IMR-90 (cell line): ENCODE data around the gene SPAM1. TPM values are rescaled to one million over a fixed set of nuclear protein-coding genes. Genes with fewer than 3 reads are reported as not detected.

Experiments
- ATAC-seq: fragments of 200-7000 bp; cut with Tn5 transposase; 2 replicates; pipeline ENCODE4 v1.9.1; 2020; ENCODE audit warnings: low read depth, mild to moderate bottlenecking, moderate library complexity
- BruUV-seq: library from RNA; stranded (reverse); fragments of 400-500 nt; replicated peaks from 2 replicates; lab custom pipeline; 2021; lab: Mats Ljungman, UMichigan
- CTCF ChIA-PET: fragments of 300-600 bp; formaldehyde crosslinking; extraction: SDS; loops from one replicate; lab custom pipeline; 2021; ENCODE audit warnings: antibody characterized with exemption; lab: Yijun Ruan, JAX
- POLR2A ChIA-PET: fragments of 300-600 bp; sonication (Branson Sonifier 250); formaldehyde crosslinking; loops from one replicate; lab custom pipeline; 2022; ENCODE audit warnings: antibody characterized with exemption; ENCODE audit not compliant: unreplicated experiment; lab: Charles Lee
- DNase-seq: peaks from one replicate; pipeline ENCODE4 v3.0.0; 2013
- H2AFZ ChIP-seq: replicated peaks from 2 replicates; pipeline ENCODE3; 2013; ENCODE audit warnings: low read length, mild to moderate bottlenecking; ENCODE audit not compliant: poor library complexity
- H2AK5ac ChIP-seq: 2 replicates; pipeline ENCODE4 v1.6.1; 2013; ENCODE audit warnings: low read depth, low read length, inconsistent platforms
- H2AK9ac ChIP-seq: replicated peaks from 2 replicates; pipeline ENCODE3; 2013; ENCODE audit warnings: mild to moderate bottlenecking, low read depth, low read length, moderate library complexity; ENCODE audit not compliant: poor library complexity
- H2BK120ac ChIP-seq: 2 replicates; pipeline ENCODE4 v1.6.1; 2013; ENCODE audit warnings: low read depth, low read length, inconsistent platforms
- H2BK15ac ChIP-seq: 3 replicates; pipeline ENCODE4 v1.6.1; 2013; ENCODE audit warnings: low read depth, low read length, inconsistent platforms
- H2BK20ac ChIP-seq: 2 replicates; pipeline ENCODE4 v1.6.1; 2013; ENCODE audit warnings: low read depth, mild to moderate bottlenecking, inconsistent platforms, low read length, moderate library complexity
- H2BK5ac ChIP-seq: 2 replicates; pipeline ENCODE4 v1.6.1; 2013; ENCODE audit warnings: mild to moderate bottlenecking, low read depth, low read length, inconsistent platforms; ENCODE audit not compliant: poor library complexity, severe bottlenecking
- H3K14ac ChIP-seq: replicated peaks from 2 replicates; pipeline ENCODE4 v1.6.1; 2013; ENCODE audit warnings: low read depth, low read length, inconsistent platforms
- H3K18ac ChIP-seq: 2 replicates; pipeline ENCODE4 v1.6.1; 2013; ENCODE audit warnings: low read depth, low read length, control low read depth
- H3K23ac ChIP-seq: 2 replicates; pipeline ENCODE4 v1.6.1; 2013; ENCODE audit warnings: low read depth, low read length, inconsistent platforms
- H3K27ac ChIP-seq: 2 replicates; pipeline ENCODE4 v1.5.1; 2013; ENCODE audit warnings: mild to moderate bottlenecking, control low read depth, low read length; ENCODE audit not compliant: insufficient read depth
- H3K27me3 ChIP-seq: 2 replicates; pipeline ENCODE4 v1.6.1; 2013; ENCODE audit warnings: low read length; ENCODE audit not compliant: control insufficient read depth, insufficient read depth
- H3K36me3 ChIP-seq: 2 replicates; pipeline ENCODE4 v1.6.1; 2013; ENCODE audit warnings: low read length, mixed read lengths; ENCODE audit not compliant: control insufficient read depth, insufficient read depth
- H3K4ac ChIP-seq: 2 replicates; pipeline ENCODE4 v1.6.1; 2013; ENCODE audit warnings: low read depth, low read length, inconsistent platforms
- H3K4me1 ChIP-seq: 2 replicates; pipeline ENCODE4 v1.6.1; 2013; ENCODE audit warnings: low read length, mixed read lengths; ENCODE audit not compliant: control insufficient read depth, insufficient read depth
- H3K4me2 ChIP-seq: 2 replicates; pipeline ENCODE4 v1.6.1; 2013; ENCODE audit warnings: low read depth, mild to moderate bottlenecking, control low read depth, low read length, moderate library complexity
- H3K4me3 ChIP-seq: 2 replicates; pipeline ENCODE4 v1.5.1; 2013; ENCODE audit warnings: low read depth, mild to moderate bottlenecking, control low read depth, low read length, moderate library complexity; ENCODE audit not compliant: insufficient read depth
- H3K56ac ChIP-seq: 2 replicates; pipeline ENCODE4 v1.6.1; 2013; ENCODE audit warnings: low read length, inconsistent platforms; ENCODE audit not compliant: insufficient read depth; ENCODE audit errors: extremely low read depth
- H3K79me1 ChIP-seq, 2 experiments: 2 replicates each; pipeline ENCODE4 v1.6.1; 2013; ENCODE audit warnings: low read length in 2 of 2, inconsistent platforms in 1 of 2, low read depth in 1 of 2
- H3K9ac ChIP-seq: 2 replicates; pipeline ENCODE4 v1.6.1; 2013; ENCODE audit warnings: low read depth, low read length, control low read depth
- H3K9me1 ChIP-seq: 2 replicates; pipeline ENCODE4 v1.6.1; 2013; ENCODE audit warnings: low read length, inconsistent platforms; ENCODE audit not compliant: insufficient read depth
- H3K9me3 ChIP-seq: 2 replicates; pipeline ENCODE4 v1.6.1; 2013; ENCODE audit warnings: low read length; ENCODE audit not compliant: control insufficient read depth, insufficient read depth
- H4K20me1 ChIP-seq: 2 replicates; pipeline ENCODE4 v1.6.1; 2013; ENCODE audit warnings: low read length, inconsistent platforms; ENCODE audit not compliant: insufficient read depth
- H4K5ac ChIP-seq: 2 replicates; pipeline ENCODE4 v1.6.1; 2013; ENCODE audit warnings: mild to moderate bottlenecking, low read depth, low read length, control low read depth
- H4K8ac ChIP-seq, 2 experiments: 2 replicates each; pipeline ENCODE4 v1.6.1; 2013; ENCODE audit warnings: low read depth in 2 of 2, low read length in 2 of 2, control low read depth in 1 of 2, inconsistent platforms in 1 of 2
- H4K91ac ChIP-seq: 2 replicates; pipeline ENCODE4 v1.6.1; 2013; ENCODE audit warnings: low read depth, low read length, inconsistent platforms; ENCODE audit not compliant: insufficient read depth
- BHLHE40 ChIP-seq: fragments of 150-350 bp; IDR thresholded peaks from 2 replicates; pipeline ENCODE4 v1.6.1; 2016; ENCODE audit warnings: mild to moderate bottlenecking, low read depth, low read length
- CEBPB ChIP-seq: IDR thresholded peaks from 2 replicates; pipeline ENCODE4 v1.6.1; 2012; ENCODE audit warnings: low read depth, low read length, improper control_type of control experiment
- CHD1 ChIP-seq: IDR thresholded peaks from 2 replicates; pipeline ENCODE4 v1.6.1; 2012; ENCODE audit warnings: low read depth, low read length, improper control_type of control experiment
- ELK1 ChIP-seq: fragments of 150-350 bp; IDR thresholded peaks from 2 replicates; pipeline ENCODE4 v1.6.1; 2016; ENCODE audit warnings: low read depth, mild to moderate bottlenecking, low read length, moderate library complexity, borderline replicate concordance
- FOS ChIP-seq: fragments of 150-350 bp; IDR thresholded peaks from 2 replicates; pipeline ENCODE4 v1.6.1; 2016; ENCODE audit warnings: low read depth, low read length
- MAFK ChIP-seq: IDR thresholded peaks from 2 replicates; pipeline ENCODE4 v1.6.1; 2012; ENCODE audit warnings: low read depth, low read length, improper control_type of control experiment
- MAZ ChIP-seq: IDR thresholded peaks from 2 replicates; pipeline ENCODE4 v1.6.1; 2012; ENCODE audit warnings: low read depth, mild to moderate bottlenecking, low read length, improper control_type of control experiment, moderate library complexity, borderline replicate concordance
- MXI1 ChIP-seq: IDR thresholded peaks from 2 replicates; pipeline ENCODE4 v1.6.1; 2012; ENCODE audit warnings: low read depth, mild to moderate bottlenecking, low read length, moderate library complexity, borderline replicate concordance
- NFE2L2 ChIP-seq: fragments of 150-350 bp; IDR thresholded peaks from 2 replicates; pipeline ENCODE4 v1.6.1; 2016; ENCODE audit warnings: low read depth, mild to moderate bottlenecking, low read length
- POLR2A ChIP-seq: IDR thresholded peaks from 2 replicates; pipeline ENCODE4 v1.6.1; 2012; ENCODE audit warnings: mild to moderate bottlenecking, low read depth, low read length
- RAD21 ChIP-seq: IDR thresholded peaks from 2 replicates; pipeline ENCODE4 v1.6.1; 2012; ENCODE audit warnings: low read length, improper control_type of control experiment
- RCOR1 ChIP-seq: IDR thresholded peaks from 2 replicates; pipeline ENCODE4 v1.6.1; 2012; ENCODE audit warnings: mild to moderate bottlenecking, low read length, improper control_type of control experiment; ENCODE audit not compliant: insufficient replicate concordance
- RFX5 ChIP-seq: IDR thresholded peaks from 2 replicates; pipeline ENCODE4 v1.8.0; 2012; ENCODE audit warnings: low read depth, mild to moderate bottlenecking, low read length, moderate library complexity
- SMC3 ChIP-seq: fragments of 150-350 bp; IDR thresholded peaks from 2 replicates; pipeline ENCODE4 v1.6.1; 2016; ENCODE audit warnings: low read depth, mild to moderate bottlenecking, antibody characterized with exemption, low read length, moderate library complexity
- WGBS, 2 experiments: methylation state at CpG; one replicate each; pipeline versions ENCODE4 v1.1.5 to v1.1.7; 2013; ENCODE audit warnings: missing lambda C conversion rate in 2 of 2; ENCODE audit not compliant: insufficient read length in 1 of 2; ENCODE audit errors: extremely low coverage in 2 of 2; 5-methylcytosine and 5-hydroxymethylcytosine counted together
- dilution Hi-C: fragments of 300-500 bp; cut with HindIII; formaldehyde crosslinking; loops from one replicate; pipeline ENCODE4 v1.14.3; 2018; ENCODE audit warnings: low sequenced_read_pairs; ENCODE audit not compliant: unreplicated experiment
- in situ Hi-C: fragments of 300-500 bp; cut with MboI; formaldehyde crosslinking; loops from 3 replicates; pipeline ENCODE4 v1.14.3; 2019; ENCODE audit warnings: low sequenced_read_pairs, inconsistent platforms, mixed read lengths
- intact Hi-C: fragments of 100-400 bp; cut with micrococcal nuclease; formaldehyde crosslinking; loops from 2 replicates; pipeline ENCODE4 v1.10.0; 2022
- polyA plus RNA-seq, 3 experiments: library from polyadenylated mRNA; depleted of rRNA; stranded (reverse); fragments of >200 nt; gene quantifications; 2 replicates each; pipeline ENCODE4 v1.2.3, GENCODE V29; 2012; ENCODE audit warnings: low replicate concordance in 1 of 3
- total RNA-seq: library from RNA; depleted of rRNA; stranded (reverse); fragments of >200 nt; gene quantifications from 2 replicates; pipeline ENCODE4 v1.2.3, GENCODE V29; 2012
- TF ChIP-seq, protein P1 (sequence below): fragments of 150-350 bp; IDR thresholded peaks from 2 replicates; pipeline ENCODE4 v1.6.1; 2017; ENCODE audit warnings: mild to moderate bottlenecking, antibody characterized with exemption, low read length, low read depth
- TF ChIP-seq, protein P2 (sequence below): conservative IDR thresholded peaks from 2 replicates; pipeline ENCODE4 v1.5.1; 2012; ENCODE audit warnings: mild to moderate bottlenecking, low read depth, low read length, improper control_type of control experiment

The SPAM1 gene
- total and polyA plus RNA-seq, 2 of the 4 experiments (the other 2 are of a cell fraction): not detected

DNA sequence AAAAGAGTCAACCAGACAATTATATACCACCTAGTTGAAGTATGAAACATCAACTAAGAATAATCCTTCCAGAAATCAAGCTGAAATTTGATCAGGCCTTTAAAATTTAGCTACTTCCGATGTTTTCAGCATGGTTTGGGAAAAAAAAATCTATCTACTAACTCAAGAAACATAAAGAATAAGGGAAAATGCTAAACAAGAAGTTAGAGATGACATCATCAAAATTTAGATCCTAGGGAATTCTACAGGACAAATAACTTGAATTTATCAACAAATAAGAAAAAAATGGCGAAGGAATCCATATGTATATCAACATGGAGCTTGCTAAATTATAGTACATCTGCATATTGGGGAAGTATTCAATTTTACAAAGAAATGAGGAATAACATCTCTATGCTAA lies 43.7 kb upstream of the SPAM1 start:
- no peak overlapping the region for H3K18ac ChIP-seq
- BruUV-seq: no TSS peak
- no peak overlapping the region for H4K91ac ChIP-seq
- no peak overlapping the region for H2AK9ac ChIP-seq
- CTCF ChIA-PET: interaction anchor here (0.6 kb wide), 1 partner anchor 327 kb away, joined by 3 read pairs; no protein-coding TSS in a partner anchor
- no peak overlapping the region for H3K56ac ChIP-seq
- H3K4me1 ChIP-seq: no peaks in the 10 kb centered on the region
- no peaks in the 10 kb centered on the region for H3K36me3 ChIP-seq
- no peak overlapping the region for H4K8ac ChIP-seq
- H3K27me3 ChIP-seq: no peaks in the 10 kb centered on the region
- no peaks in the 10 kb centered on the region for H3K9me3 ChIP-seq
- no peak overlapping the region for H2AFZ ChIP-seq
- in situ Hi-C loops: no loop called here
- DNase-seq (no peak), ATAC-seq (no peak)
- POLR2A ChIA-PET: no interaction called here
- no peak overlapping the region for H2BK20ac ChIP-seq
- dilution Hi-C loops: no loop called here
- no peak overlapping the region for H3K14ac ChIP-seq
- no peak overlapping the region for H3K4ac ChIP-seq
- H3K79me1 ChIP-seq: no peaks in the 10 kb centered on the region
- H2BK120ac ChIP-seq: no peak overlapping the region
- H2BK15ac ChIP-seq: no peak overlapping the region
- no peak overlapping the region for H3K27ac ChIP-seq
- no CpG with 5 or more reads among the region's 2 CpGs for WGBS, 2 experiments
- H2BK5ac ChIP-seq: no peak overlapping the region
- H3K9me1 ChIP-seq: no peaks in the 10 kb centered on the region
- H2AK5ac ChIP-seq: no peak overlapping the region
- H4K20me1 ChIP-seq: no peaks in the 10 kb centered on the region
- H3K4me2 ChIP-seq: no peak overlapping the region
- no peak overlapping the region for H3K9ac ChIP-seq
- H3K23ac ChIP-seq: no peak overlapping the region
- H4K5ac ChIP-seq: no peak overlapping the region
- intact Hi-C loops: no loop called here
- no peak overlapping the region for H3K4me3 ChIP-seq
- no peak for TF ChIP-seq RFX5
- TF ChIP-seq MAFK: no peak
- no peak for TF ChIP-seq FOS
- no peak for TF ChIP-seq MAZ
- TF ChIP-seq, protein P1, sequence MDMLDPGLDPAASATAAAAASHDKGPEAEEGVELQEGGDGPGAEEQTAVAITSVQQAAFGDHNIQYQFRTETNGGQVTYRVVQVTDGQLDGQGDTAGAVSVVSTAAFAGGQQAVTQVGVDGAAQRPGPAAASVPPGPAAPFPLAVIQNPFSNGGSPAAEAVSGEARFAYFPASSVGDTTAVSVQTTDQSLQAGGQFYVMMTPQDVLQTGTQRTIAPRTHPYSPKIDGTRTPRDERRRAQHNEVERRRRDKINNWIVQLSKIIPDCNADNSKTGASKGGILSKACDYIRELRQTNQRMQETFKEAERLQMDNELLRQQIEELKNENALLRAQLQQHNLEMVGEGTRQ: no peak
- no peak for TF ChIP-seq BHLHE40
- TF ChIP-seq, protein P2, sequence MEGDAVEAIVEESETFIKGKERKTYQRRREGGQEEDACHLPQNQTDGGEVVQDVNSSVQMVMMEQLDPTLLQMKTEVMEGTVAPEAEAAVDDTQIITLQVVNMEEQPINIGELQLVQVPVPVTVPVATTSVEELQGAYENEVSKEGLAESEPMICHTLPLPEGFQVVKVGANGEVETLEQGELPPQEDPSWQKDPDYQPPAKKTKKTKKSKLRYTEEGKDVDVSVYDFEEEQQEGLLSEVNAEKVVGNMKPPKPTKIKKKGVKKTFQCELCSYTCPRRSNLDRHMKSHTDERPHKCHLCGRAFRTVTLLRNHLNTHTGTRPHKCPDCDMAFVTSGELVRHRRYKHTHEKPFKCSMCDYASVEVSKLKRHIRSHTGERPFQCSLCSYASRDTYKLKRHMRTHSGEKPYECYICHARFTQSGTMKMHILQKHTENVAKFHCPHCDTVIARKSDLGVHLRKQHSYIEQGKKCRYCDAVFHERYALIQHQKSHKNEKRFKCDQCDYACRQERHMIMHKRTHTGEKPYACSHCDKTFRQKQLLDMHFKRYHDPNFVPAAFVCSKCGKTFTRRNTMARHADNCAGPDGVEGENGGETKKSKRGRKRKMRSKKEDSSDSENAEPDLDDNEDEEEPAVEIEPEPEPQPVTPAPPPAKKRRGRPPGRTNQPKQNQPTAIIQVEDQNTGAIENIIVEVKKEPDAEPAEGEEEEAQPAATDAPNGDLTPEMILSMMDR: no peak
- TF ChIP-seq NFE2L2: no peak
- TF ChIP-seq ELK1: no peak
- TF ChIP-seq CEBPB: no peak
- TF ChIP-seq RCOR1: no peak
- no peak for TF ChIP-seq MXI1
- no peak for TF ChIP-seq POLR2A
- no peak for TF ChIP-seq RAD21
- no peak for TF ChIP-seq SMC3
- no peak for TF ChIP-seq CHD1
